HG03469 (cell line): ENCODE results near the gene SNRPD2.

Experiments used
- ATAC-seq: cut with Tn5 transposase; IDR thresholded peaks from one replicate; pipeline ENCODE4 v1.9.1; 2021; ENCODE audit warnings: mild to moderate bottlenecking, moderate library complexity, moderate number of reproducible peaks; ENCODE audit not compliant: unreplicated experiment

The SNRPD2 gene

DNA sequence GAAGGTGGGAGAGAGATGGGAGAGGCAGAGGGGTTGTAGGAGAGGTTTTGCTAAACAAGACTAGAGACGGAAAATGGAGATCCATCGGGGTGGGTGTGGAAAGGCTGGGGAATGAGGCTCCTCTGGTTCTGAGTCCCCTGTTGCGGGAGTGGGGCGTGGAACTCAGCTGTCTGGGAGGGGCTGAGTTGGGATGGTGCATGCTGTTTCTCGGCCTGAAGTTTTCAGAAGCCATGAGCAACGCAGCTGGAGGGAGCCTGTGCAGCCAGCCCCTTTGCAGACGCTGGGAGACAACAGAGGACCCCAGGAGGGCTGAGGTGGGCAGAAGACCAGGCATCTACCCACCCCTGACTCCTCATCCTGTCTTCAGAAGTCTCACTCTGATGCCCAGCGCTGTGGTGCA lies 31.1 kb downstream of the SNRPD2 start:
- no peak for ATAC-seq

DNA sequence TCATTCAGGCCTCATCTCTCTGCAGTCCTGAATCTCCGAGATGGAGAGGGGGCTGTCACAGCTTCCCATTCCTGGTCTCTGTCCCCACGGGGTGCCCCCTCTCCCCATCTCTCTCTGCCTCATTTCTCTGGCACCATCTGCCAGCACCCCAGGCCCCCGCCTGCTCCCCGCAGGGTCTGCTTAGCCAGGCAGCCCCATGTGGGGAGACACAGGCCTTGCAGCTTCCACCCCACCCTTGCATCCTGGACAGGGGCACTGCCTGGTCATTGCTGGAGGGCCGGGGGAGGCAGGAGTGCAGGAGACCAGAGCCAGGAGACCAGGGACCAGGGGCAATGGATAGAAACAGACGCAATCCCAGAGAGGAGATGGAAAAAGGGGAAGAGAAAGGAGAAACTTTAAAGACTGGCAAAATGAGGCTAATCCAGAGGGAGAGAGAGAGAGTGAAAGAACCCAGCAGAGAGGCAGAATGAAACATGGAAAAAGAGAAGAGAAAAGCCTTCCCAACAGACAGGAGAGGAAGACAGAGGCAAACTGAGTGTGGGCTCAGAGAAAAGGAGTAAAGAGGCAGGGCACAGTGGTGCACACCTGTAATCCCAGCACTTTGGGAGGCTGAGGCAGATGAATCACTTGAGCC lies 32.5 kb downstream of the SNRPD2 start:
- ATAC-seq: no peak

DNA sequence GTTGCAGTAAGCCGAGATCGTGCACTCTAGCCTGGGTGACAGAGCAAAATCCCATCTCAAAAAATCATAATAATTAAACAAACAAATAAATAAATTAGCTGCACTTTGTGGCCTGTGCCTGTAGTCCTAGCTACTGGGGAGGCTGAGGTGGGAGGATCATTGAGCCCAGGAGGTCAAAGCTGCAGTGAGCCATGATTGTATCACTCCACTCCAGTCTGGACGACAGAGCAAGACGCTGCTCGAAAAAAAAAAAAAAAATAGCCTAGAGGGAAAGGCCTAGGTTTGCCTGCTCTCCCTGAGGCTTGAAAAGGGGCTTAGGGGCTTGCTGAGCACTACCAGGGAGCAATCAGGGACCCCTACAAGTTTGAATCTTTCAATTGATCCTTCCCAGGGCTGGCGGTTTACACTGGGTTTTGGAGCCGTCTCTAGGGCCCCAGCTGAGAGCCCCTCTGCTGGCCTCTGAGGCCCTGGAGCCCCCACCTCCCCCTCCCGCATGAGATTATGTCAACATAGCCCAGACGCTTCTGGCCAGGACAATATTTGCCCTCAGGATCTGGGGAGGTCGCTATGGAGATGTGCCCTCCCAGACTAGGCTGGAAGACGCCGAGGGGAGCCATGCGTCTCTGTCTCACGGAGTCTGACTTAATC lies 34.1 kb downstream of the SNRPD2 start:
- ATAC-seq: no peak

- no peak for ATAC-seq
Measured at GRCh38 chr19:45655073-45655472, 36.7 kb downstream of the SNRPD2 start.

DNA sequence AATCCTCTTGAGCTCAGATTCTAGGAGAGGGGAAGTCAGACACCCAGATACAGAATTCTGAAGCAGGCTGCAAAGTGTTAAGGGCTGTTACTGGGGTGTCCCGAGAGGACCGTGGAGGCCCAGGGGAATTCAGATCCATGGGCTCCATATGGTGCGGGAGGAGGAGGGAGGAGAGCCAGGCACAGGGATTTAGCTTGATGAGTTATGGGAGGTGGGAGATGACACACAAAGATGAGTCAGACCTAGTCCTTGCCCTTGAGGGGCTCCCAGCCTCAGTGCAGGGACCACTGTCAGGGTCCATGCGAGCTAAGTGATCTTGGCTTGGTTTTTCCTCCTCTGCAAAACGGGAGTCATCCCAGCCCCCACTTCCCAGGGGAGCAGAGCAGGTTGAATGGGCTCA lies 38.1 kb downstream of the SNRPD2 start:
- ATAC-seq: no peak

DNA sequence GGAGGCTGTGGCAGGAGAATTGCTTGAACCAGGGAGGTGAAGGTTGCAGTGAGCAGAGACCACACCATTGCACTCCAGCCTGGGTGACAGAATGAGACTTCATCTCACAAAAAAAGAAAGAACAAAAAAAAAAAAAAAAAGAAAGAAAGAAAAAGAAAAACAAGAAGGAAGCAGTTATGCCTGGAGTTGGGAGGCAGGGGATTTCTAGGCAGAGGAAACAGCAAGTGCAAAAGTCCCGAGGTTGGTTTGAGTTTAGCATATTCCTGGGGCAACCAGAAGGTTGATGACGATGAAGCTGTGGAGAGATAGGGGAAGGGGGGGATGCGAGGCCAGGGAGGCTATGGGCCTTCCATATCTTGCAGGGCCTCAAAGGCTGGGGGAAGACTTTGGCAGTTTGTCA lies 41.0 kb downstream of the SNRPD2 start:
- no peak for ATAC-seq

- ATAC-seq: no peak
Measured at GRCh38 chr19:45646345-45646698, 45.4 kb downstream of the SNRPD2 start.

DNA sequence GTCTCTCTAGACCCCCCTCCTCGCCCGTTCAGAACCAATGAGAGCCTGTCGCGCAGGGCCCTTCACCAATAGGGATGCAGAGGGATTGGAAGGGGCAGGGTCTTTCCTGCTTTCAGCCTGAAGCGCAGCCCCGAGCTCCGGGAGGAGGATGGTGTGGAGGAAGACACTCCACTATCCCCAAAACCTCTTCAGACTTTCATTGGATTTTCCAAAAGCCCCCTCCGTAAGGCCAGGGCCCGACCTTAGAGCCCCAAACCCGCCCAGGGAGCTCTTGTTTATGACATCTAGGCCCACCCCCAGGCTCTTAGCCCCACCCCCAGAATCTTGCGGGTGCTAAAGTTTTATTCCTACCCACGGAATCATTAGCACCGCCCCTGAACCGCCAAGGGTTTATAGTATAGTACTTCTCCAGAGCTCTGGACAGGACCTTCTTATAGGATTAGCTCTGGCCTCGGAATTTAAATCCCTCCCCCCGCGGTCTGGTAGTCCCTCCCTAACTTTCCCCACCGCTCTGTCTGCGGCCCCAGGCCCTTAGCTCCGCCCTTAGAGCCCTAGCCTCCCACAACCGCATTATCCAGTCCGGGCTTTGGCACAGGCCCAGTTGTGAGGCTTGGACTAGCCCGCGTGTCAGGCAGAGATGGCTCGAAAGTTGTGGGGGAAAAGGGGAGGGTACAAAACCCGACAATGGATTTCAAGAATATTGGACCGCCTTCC lies 46.0 kb downstream of the SNRPD2 start:
- ATAC-seq: no peak

GRCh38 chr19:45645068-45645630 lies 46.6 kb downstream of the SNRPD2 start:
- no peak for ATAC-seq

- ATAC-seq: no peak
Measured at GRCh38 chr19:45643927-45644771, 47.6 kb downstream of the SNRPD2 start.

GRCh38 chr19:45643024-45643926 lies 48.5 kb downstream of the SNRPD2 start:
- ATAC-seq: peak; percentile 26

DNA sequence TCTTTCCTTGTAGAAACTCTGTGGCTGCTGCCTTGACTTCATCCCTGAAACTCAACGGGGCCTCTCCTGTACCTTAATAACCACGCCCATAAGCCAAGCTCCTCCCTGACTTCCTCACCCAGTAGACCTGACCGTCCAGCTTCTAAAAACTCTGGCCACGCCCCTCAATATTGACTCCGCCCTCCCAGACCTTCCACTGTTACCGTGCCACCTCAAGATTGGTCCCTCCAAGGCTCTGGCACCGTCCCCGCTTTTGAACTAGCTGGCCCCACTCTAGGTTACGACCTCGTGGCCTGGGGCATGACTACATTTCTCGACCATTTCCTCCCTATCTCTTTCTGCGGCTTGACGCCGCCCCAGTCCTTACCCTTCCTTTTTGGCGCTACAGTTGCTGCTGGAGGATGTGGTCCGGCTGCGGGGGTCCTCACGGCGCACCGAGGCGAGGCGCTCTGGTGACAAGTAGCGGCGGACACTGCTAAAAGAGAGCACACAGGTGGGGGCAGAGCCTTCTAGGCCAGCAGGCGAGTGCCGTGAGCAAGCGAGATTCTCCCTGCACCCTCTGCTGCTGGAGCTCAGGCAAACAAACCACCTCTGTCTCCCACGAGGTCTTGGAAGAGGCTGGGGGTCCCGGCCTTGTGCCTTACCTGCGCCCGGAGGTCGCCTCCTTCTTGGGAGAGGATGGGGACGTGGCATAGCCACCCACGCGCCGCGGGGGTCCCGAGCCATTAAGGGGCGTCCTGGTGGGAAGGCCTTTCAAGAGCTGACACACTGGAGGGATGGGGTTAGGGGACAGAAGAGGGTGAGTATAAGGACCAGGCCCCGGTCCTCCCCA lies 50.3 kb downstream of the SNRPD2 start:
- no peak for ATAC-seq

- ATAC-seq: no peak
Measured at GRCh38 chr19:45640849-45641273, 50.9 kb downstream of the SNRPD2 start.

- no peak for ATAC-seq
Measured at GRCh38 chr19:45638930-45639729, 52.6 kb downstream of the SNRPD2 start, which contains the start of gene EML2. EML2 (minus strand) TSS chr19:45639397; CDS start chr19:45639376, 21 bp downstream.

- ATAC-seq: no peak
Measured at GRCh38 chr19:45637890-45638667, 53.7 kb downstream of the SNRPD2 start.
